WTC11 (cell line): ENCODE measurements around the gene DNAH5.

Experiments
- CTCF ChIP-seq: fragments of 200-600 bp; IDR thresholded peaks from 2 replicates; pipeline ENCODE4 v1.8.0; 2022; ENCODE audit warnings: antibody characterized with exemption
- FOXP4 ChIP-seq: sonication (generic); formaldehyde crosslinking; IDR thresholded peaks from 2 replicates; pipeline ENCODE4 v1.8.0; 2022; ENCODE audit warnings: mild to moderate bottlenecking, missing genetic modification reagents

- TF ChIP-seq CTCF = no peak
- no peak for TF ChIP-seq FOXP4 (CRISPR knock-in tag)
These were observed 12.0 kb upstream of the DNAH5 start for GRCh38 chr5:13956471-13956870.
